MM.1S (cell line): ENCODE measurements around the gene CPT1A.

Experiments used
- CTCF ChIP-seq: fragments of 300-600 bp; sonication (generic); IDR thresholded peaks from 2 replicates; pipeline ENCODE4 v1.5.1; 2016; ENCODE audit warnings: antibody characterized with exemption, low read length, mixed read lengths
- EZH2 ChIP-seq: fragments of 300-600 bp; sonication (generic); optimal IDR thresholded peaks from 2 replicates; pipeline ENCODE3; 2017; ENCODE audit warnings: low read depth, mild to moderate bottlenecking, antibody characterized with exemption, low read length, mixed read lengths
- EZH2phosphoT487 ChIP-seq: fragments of 300-600 bp; sonication (generic); IDR thresholded peaks from 2 replicates; pipeline ENCODE4 v1.6.1; 2018; ENCODE audit warnings: antibody characterized with exemption, low read length

GRCh38 chr11:68848429-68848828 lies 6.7 kb upstream of the CPT1A start:
- TF ChIP-seq CTCF (no peak), EZH2 (no peak), EZH2phosphoT487 (no peak)
